Colonic mucosa (tissue), 4 donors: ENCODE measurements around the gene PYGO2. TPM values are rescaled to one million over a fixed set of nuclear protein-coding genes. Genes with fewer than 3 reads are reported as not detected.
A peak's percentile ranks its signal among the peaks of the same experiment; 100 is the strongest.

ENCODE experiments used
- DNase-seq: peaks from one replicate; pipeline ENCODE4 v3.0.0-alpha.2; 2020
- H3K27ac ChIP-seq: fragments of 200-600 bp; one replicate; pipeline ENCODE4 v1.8.0; 2021
- H3K27me3 ChIP-seq: fragments of 200-600 bp; one replicate; pipeline ENCODE4 v1.8.0; 2021
- H3K36me3 ChIP-seq: fragments of 200-600 bp; one replicate; pipeline ENCODE4 v1.8.0; 2021
- H3K4me1 ChIP-seq: fragments of 200-600 bp; one replicate; pipeline ENCODE4 v1.8.0; 2021; ENCODE audit warnings: mild to moderate bottlenecking
- H3K4me3 ChIP-seq: fragments of 200-600 bp; one replicate; pipeline ENCODE4 v1.8.0; 2021
- H3K9ac ChIP-seq, 2 donors: one replicate each; pipeline ENCODE4 v1.7.0; 2013; ENCODE audit warnings: control low read depth in 2 of 2, low read depth in 2 of 2, low read length in 2 of 2
- H3K9me3 ChIP-seq: fragments of 200-600 bp; one replicate; pipeline ENCODE4 v1.8.0; 2021
- intact Hi-C: fragments of 100-400 bp; cut with DNase I; formaldehyde crosslinking; loops from one replicate; pipeline ENCODE4 v1.14.1; 2022
- total RNA-seq, 2 donors: library from RNA; stranded (reverse); fragmentation: NEBNext Ultra II Directional in 1 of 2; extraction: Animal tissue kit (Norgen Biotek cat#: 25700) in 1 of 2; gene quantifications; one replicate each; pipeline ENCODE4 v1.2.1, GENCODE V29; 2021
- TF ChIP-seq, protein P1 (sequence below): fragments of 200-600 bp; IDR thresholded peaks from one replicate; pipeline ENCODE4 v1.8.0; 2022; ENCODE audit warnings: antibody characterized with exemption, mild to moderate bottlenecking
- donor health status: healthy.
- donor health status: DM: no; HTN: no; CAD: no.
- donor health status: DM: no; HTN: no; CAD: no.

Gene PYGO2
- total RNA-seq, 2 donors from 2014 or later: 25.8 to 33.8 TPM

DNA sequence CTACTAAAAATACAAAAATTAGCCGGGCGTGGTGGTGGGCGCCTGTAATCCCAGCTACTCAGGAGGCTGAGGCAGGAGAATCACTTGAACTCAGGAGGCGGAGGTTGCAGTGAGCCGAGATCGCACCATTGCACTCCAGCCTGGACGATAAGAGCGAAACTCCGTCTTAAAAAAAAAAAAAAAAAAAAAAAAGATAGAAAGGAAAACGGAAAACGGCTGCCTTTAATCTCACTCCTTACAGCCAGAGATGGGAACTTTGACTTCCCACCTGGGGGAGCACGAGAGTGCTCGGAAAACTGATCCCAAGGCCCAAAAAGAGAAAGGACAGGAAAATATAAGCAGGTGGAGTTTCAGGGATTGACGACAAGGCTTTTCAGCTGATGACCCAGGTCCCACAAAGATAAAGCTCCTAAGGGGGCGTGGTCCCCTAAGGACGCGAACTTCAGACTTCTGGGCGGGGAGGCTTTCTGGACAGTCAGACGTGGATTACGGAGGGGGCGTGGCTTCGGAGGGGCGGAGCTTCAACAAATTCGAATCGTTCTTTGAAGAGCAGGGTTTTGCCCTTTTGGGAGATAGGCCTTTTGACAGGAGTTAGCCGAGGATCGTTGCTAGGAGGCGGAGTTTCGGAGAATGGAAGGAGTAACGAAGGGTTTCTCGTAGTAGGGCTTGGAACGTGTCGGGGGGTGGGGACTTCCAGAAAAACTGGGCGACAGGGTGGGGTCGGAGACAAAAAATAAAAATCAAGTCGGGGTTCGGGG is 11.9 kb upstream of the PYGO2 start:
- Histone ChIP-seq H3K36me3 (no peaks in the 10 kb centered on the region), H3K27me3 (no peaks in the 10 kb centered on the region), H3K4me1 (peaks cover 21% of the 10 kb centered on the region), H3K9ac (peak overlapping the region; percentile 73 to 99), H3K4me3 (peak overlapping the region; percentile 51), H3K9me3 (no peaks in the 10 kb centered on the region), H3K27ac (peak overlapping the region; percentile 96)
- TF ChIP-seq, protein P1, sequence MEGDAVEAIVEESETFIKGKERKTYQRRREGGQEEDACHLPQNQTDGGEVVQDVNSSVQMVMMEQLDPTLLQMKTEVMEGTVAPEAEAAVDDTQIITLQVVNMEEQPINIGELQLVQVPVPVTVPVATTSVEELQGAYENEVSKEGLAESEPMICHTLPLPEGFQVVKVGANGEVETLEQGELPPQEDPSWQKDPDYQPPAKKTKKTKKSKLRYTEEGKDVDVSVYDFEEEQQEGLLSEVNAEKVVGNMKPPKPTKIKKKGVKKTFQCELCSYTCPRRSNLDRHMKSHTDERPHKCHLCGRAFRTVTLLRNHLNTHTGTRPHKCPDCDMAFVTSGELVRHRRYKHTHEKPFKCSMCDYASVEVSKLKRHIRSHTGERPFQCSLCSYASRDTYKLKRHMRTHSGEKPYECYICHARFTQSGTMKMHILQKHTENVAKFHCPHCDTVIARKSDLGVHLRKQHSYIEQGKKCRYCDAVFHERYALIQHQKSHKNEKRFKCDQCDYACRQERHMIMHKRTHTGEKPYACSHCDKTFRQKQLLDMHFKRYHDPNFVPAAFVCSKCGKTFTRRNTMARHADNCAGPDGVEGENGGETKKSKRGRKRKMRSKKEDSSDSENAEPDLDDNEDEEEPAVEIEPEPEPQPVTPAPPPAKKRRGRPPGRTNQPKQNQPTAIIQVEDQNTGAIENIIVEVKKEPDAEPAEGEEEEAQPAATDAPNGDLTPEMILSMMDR: no peak
- DNase-seq: peak; percentile 100
- intact Hi-C loops: no loop called here

DNA sequence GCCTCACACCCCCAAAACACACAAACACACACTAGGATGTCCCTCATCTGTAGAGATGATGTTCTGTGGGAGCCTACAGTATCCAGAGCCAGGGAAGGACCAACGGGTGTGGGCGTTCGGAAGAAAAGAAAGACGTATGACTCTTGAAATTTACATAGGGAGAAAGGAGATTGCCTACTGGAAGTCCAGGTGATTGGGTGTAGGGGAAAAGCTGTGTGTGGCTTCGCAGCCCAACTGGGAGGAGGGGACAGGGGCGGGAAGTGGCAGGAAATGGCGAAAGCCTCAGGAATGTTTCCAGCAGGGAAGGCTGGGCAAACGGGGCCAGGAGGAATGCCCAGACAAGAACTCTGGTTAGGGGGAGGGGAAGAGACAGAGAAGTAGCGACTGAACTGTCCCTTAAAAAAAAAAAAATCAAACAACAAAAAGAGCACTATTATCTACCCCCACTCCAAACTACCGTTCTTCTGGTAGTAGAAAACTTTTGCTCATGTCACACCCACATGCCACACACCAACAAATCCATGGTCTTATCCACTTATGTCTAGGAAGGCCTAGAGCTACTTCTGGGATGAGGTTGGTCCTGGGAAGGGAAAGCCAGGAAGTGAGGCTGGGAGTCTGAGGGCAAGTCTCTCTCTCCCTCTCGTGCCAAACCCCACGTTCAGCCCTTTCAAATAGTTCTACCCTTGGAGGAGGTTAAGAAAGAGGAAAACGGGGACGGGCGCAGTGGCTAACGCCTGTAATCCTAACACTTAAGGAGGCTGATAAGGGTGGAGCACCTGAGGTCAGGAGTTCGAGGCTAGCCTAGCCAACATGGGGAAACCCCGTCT is 11.1 kb upstream of the PYGO2 start:
- Histone ChIP-seq H3K4me1 (peaks cover 21% of the 10 kb centered on the region), H3K36me3 (no peaks in the 10 kb centered on the region), H3K4me3 (peak overlapping the region; percentile 51), H3K27me3 (no peaks in the 10 kb centered on the region), H3K9ac (peak overlapping the region; percentile 28 to 99), H3K27ac (peak overlapping the region; percentile 96), H3K9me3 (no peaks in the 10 kb centered on the region)
- DNase-seq: peak; percentile 70
- intact Hi-C loops: no loop called here
- TF ChIP-seq, protein P1: no peak

DNA sequence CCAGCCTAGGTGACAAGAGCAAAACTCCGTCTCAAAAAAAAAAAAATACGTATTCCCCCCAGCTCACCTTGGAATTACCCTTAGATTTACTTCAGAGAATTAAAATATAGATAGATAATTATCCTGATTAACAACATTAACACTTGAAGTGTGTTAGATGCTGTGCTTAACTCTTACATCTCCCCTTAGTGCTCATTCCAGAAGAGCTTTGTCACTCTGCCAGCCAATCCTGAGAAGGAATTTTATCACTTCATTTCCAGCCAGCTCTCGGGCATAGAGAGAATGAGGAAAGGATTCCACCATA is 10.6 kb upstream of the PYGO2 start:
- peaks cover 21% of the 10 kb centered on the region for H3K4me1 ChIP-seq
- H3K9me3 ChIP-seq: no peaks in the 10 kb centered on the region
- no peak for DNase-seq
- TF ChIP-seq, protein P1: no peak
- H3K27ac ChIP-seq: peak overlapping the region; percentile 96
- no peaks in the 10 kb centered on the region for H3K36me3 ChIP-seq
- H3K9ac ChIP-seq: peak overlapping the region in 1 of 2 donors; percentile 99
- no peaks in the 10 kb centered on the region for H3K27me3 ChIP-seq
- intact Hi-C loops: no loop called here
- H3K4me3 ChIP-seq: no peak overlapping the region

DNA sequence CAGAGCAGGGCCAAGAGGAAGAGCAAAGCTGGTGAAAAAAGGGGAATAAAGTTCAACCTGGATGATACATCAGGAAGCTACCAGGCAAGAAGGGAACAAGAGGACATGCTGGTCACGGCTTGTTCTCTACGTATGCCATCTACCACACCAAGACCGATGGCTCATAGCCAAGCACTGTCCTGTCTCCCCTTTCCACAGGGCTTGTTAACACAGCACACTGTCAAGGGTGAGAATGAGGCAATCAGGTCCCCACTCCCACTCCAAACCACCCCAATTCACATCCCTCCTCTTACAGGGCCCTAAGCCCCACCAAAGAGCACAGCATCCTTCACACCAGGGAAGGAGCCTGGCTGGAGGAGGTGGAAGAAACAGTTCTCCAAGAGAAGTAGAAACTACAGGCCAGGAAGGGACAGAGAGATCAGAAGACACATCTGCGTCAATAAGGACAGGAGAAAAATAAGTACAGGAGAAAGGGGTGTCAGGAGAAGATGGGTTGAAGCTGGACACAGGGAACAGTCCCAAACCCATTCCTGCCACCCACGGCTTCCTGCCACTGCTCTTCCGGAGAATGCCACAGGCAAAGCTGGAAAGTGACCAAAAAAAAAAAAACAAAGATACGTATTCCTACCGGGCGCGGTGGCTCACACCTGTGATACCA is 9.9 kb upstream of the PYGO2 start:
- intact Hi-C loops: no loop called here
- Histone ChIP-seq H3K9ac (peak overlapping the region; percentile 44 to 52), H3K9me3 (no peaks in the 10 kb centered on the region), H3K27ac (peak overlapping the region; percentile 96), H3K4me3 (peak overlapping the region; percentile 28), H3K36me3 (peaks cover 4% of the 10 kb centered on the region), H3K27me3 (no peaks in the 10 kb centered on the region), H3K4me1 (peaks cover 21% of the 10 kb centered on the region)
- TF ChIP-seq, protein P1: no peak
- peak; percentile 39 for DNase-seq

DNA sequence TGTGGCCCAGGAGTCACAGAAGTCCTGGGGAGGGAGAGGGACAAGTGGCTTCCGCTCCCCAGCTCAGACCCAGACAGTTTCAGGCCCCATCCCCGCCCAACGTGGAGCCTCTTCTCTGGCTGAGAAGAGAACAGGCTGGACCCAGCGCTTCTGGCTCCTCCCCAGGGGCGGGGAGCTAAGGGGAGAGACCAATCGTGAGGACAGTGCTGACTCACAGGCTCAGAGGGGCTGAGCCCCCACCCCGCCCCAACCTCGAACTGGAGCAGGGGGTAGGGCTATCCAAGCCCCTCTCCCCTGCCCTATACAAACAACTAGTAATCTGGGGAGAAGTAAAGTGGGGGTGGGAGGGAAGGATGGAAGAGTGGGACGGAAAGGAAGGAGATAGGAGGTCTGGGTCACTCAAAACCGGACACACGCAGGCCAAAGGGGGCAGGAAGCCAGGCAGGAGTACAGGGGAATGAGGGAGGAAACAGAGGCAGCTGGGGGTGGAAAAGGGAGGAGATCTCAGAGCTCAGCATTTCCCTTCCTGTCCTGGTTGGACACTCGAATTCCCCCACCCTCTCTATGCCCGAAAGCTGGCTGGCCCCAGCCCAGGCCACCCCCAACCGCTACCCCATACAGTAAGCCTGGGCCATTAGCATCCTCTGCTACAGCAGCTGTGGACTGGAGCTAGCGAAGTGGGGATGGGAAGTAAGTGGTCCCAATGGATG is 9.2 kb upstream of the PYGO2 start, which contains the start of gene SHC1:
SHC1 (minus strand) TSS at position 117 of the 710 bp plus-strand sequence. CDS start 221 bp downstream, outside the sequence.
- TF ChIP-seq, protein P1: no peak
- H3K4me1 ChIP-seq: peaks cover 21% of the 10 kb centered on the region
- intact Hi-C loops: no loop called here
- peak; percentile 87 for DNase-seq
- no peaks in the 10 kb centered on the region for H3K9me3 ChIP-seq
- H3K4me3 ChIP-seq: peak within 1 kb of the TSS; percentile 28
- H3K27ac ChIP-seq: peak within 1 kb of the TSS; percentile 96
- H3K36me3 ChIP-seq: peaks cover 11% of the 10 kb centered on the region
- no peaks in the 10 kb centered on the region for H3K27me3 ChIP-seq
- peak within 1 kb of the TSS; percentile 62 to 67 for H3K9ac ChIP-seq
